ENCODE results near the gene MCCC2. TPM values are rescaled to one million over a fixed set of nuclear protein-coding genes. Genes with fewer than 3 reads are reported as not detected.

Gene MCCC2
- total and polyA plus RNA-seq, 10 of the 15 experiments (the other 5 are each of a cell fraction or from before 2014, with no cell fraction given), result 22.2 to 106 (median 77.7) TPM

DNA sequence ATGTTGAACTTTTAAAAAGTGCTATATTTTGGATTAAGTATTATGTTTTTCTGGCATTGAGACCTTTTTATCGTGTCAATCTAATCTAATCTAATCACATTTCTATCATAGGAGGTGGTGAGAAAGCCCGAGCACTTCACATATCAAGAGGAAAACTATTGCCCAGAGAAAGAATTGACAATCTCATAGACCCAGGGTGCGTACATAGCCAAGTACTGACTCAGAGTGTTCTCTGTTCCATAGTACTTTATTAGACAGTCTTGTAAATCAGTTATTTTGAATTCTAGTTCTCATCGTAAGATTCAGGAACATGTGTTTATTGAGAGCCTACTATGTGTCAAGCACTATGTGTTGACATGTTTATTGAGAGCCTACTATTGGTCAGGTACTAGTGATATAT, 9.0 kb downstream of the MCCC2 start (continued):
- no peak for TF ChIP-seq MYC (IDR thresholded peaks at IDR 0.05; ENCODE audit: insufficient read depth, insufficient read length, insufficient replicate concordance, low read length, severe bottlenecking)

DNA sequence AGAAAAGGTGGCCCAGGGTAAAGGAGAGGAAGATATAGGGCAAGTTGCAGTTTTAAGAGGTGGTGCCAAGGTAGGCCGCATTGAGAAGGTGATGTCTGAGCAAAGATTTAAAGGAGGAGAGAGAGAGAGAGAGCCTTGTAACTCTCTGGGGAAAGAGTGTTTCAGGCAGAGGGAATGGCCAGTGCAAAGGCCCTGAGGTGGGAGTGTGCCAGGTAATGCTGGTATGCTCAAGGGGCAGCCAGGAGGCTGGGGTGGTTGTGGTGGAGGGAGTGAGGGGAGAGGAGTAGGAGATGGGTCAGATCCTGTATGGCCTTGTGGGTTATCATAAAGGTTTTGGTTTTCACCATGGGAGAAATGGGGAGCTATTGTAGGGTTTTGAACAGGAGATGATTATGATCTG, 9.9 kb downstream of the MCCC2 start:
- in situ Hi-C loops (cut with MboI), result no loop called here
- TF ChIP-seq ZNF24 (IDR thresholded peaks at IDR 0.05), result no peak
- TF ChIP-seq HDGF (IDR thresholded peaks at IDR 0.05), result no peak
- no peak for TF ChIP-seq RBBP5 (conservative IDR thresholded peaks at IDR 0.05)
- no peak for TF ChIP-seq RCOR1 (conservative IDR thresholded peaks at IDR 0.05; ENCODE audit: low read depth, low read length)
- TF ChIP-seq, protein P1, sequence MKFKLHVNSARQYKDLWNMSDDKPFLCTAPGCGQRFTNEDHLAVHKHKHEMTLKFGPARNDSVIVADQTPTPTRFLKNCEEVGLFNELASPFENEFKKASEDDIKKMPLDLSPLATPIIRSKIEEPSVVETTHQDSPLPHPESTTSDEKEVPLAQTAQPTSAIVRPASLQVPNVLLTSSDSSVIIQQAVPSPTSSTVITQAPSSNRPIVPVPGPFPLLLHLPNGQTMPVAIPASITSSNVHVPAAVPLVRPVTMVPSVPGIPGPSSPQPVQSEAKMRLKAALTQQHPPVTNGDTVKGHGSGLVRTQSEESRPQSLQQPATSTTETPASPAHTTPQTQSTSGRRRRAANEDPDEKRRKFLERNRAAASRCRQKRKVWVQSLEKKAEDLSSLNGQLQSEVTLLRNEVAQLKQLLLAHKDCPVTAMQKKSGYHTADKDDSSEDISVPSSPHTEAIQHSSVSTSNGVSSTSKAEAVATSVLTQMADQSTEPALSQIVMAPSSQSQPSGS (IDR thresholded peaks at IDR 0.05; ENCODE audit: low read length), result no peak
- TF ChIP-seq IKZF2 (IDR thresholded peaks at IDR 0.05), result no peak
- no peak for TF ChIP-seq KAT2A (conservative IDR thresholded peaks at IDR 0.05; ENCODE audit: control insufficient read depth, low read depth, low read length)
- TF ChIP-seq, protein P2, sequence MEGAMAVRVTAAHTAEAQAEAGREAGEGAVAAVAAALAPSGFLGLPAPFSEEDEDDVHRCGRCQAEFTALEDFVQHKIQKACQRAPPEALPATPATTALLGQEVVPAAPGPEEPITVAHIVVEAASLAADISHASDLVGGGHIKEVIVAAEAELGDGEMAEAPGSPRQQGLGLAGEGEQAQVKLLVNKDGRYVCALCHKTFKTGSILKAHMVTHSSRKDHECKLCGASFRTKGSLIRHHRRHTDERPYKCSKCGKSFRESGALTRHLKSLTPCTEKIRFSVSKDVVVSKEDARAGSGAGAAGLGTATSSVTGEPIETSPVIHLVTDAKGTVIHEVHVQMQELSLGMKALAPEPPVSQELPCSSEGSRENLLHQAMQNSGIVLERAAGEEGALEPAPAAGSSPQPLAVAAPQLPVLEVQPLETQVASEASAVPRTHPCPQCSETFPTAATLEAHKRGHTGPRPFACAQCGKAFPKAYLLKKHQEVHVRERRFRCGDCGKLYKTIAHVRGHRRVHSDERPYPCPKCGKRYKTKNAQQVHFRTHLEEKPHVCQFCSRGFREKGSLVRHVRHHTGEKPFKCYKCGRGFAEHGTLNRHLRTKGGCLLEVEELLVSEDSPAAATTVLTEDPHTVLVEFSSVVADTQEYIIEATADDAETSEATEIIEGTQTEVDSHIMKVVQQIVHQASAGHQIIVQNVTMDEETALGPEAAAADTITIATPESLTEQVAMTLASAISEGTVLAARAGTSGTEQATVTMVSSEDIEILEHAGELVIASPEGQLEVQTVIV (IDR thresholded peaks at IDR 0.05; ENCODE audit: borderline replicate concordance, partially characterized antibody), result no peak
- TF ChIP-seq, protein P3, sequence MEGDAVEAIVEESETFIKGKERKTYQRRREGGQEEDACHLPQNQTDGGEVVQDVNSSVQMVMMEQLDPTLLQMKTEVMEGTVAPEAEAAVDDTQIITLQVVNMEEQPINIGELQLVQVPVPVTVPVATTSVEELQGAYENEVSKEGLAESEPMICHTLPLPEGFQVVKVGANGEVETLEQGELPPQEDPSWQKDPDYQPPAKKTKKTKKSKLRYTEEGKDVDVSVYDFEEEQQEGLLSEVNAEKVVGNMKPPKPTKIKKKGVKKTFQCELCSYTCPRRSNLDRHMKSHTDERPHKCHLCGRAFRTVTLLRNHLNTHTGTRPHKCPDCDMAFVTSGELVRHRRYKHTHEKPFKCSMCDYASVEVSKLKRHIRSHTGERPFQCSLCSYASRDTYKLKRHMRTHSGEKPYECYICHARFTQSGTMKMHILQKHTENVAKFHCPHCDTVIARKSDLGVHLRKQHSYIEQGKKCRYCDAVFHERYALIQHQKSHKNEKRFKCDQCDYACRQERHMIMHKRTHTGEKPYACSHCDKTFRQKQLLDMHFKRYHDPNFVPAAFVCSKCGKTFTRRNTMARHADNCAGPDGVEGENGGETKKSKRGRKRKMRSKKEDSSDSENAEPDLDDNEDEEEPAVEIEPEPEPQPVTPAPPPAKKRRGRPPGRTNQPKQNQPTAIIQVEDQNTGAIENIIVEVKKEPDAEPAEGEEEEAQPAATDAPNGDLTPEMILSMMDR (IDR thresholded peaks at IDR 0.05 in 2 of 3, conservative IDR thresholded peaks at IDR 0.05 in 1 of 3; ENCODE audit: control insufficient read depth in 2 of 3, extremely low read depth in 1 of 3, insufficient read depth in 1 of 3, low read depth in 3 of 3, low read length in 3 of 3), result no peak
- TF ChIP-seq SMAD1 (IDR thresholded peaks at IDR 0.05; ENCODE audit: low read depth, partially characterized antibody), result no peak
- no peak for TF ChIP-seq SMAD5 (IDR thresholded peaks at IDR 0.05; ENCODE audit: low read depth)
- SMC1A ChIA-PET (ENCODE audit: uncharacterized antibody, unreplicated experiment), result no interaction called here

More for the DNA sequence above, 9.9 kb downstream of the MCCC2 start:
- DNase-seq (ENCODE audit: low read depth, low spot score) (no peak), ATAC-seq (no peak), FAIRE-seq (no peak)
- Histone ChIP-seq H3K36me3 (ENCODE audit: control insufficient read depth in 2 of 2, insufficient read depth in 2 of 2, low read length in 1 of 2) (peaks cover 4 to 26% of the 10 kb centered on the region in 2 experiments; a peak in 3 of 4 replicates), H3K4me2 (ENCODE audit: control insufficient read depth, insufficient read depth) (no peak overlapping the region), H3K4me3 (no peak overlapping the region), H3K4me1 (ENCODE audit: control insufficient read depth, insufficient read depth, low read length) (no peaks in the 10 kb centered on the region), H3K9ac (ENCODE audit: control insufficient read depth, insufficient read depth, low read length) (no peak overlapping the region), H4K20me1 (ENCODE audit: control insufficient read depth, insufficient read depth) (no peaks in the 10 kb centered on the region), H2AFZ (ENCODE audit: control insufficient read depth, low read depth, low read length) (no peak overlapping the region), H3K9me3 (replicated peaks; ENCODE audit: control insufficient read depth, insufficient read depth, low read length) (no peaks in the 10 kb centered on the region), H3K27ac (ENCODE audit: control insufficient read depth, insufficient read depth) (no peak overlapping the region), H3K79me2 (ENCODE audit: control insufficient read depth, insufficient read depth, low read length) (peaks cover 6% of the 10 kb centered on the region), H3K27me3 (replicated peaks in 1 of 2; ENCODE audit: control insufficient read depth in 2 of 2, insufficient read depth in 2 of 2, low read length in 1 of 2) (no peaks in the 10 kb centered on the region)
- 100% methylated on average over 1 of the region's 1 CpG for WGBS (ENCODE audit: insufficient coverage, insufficient replicate concordance, low lambda C conversion rate, missing lambda C conversion rate)
- intact Hi-C loops (cut with micrococcal nuclease; ENCODE audit: unreplicated experiment), result no loop called here
- CTCF ChIA-PET, result no interaction called here
- RAD21 ChIA-PET (ENCODE audit: unreplicated experiment), result no interaction called here
- no TSS peak for BruUV-seq (replicated peaks)
- POLR2A ChIA-PET, result no interaction called here
